Stomach (tissue), 4 donors: ENCODE measurements around the gene LAMB2.

Source experiments
- POLR2A ChIP-seq, 4 donors: fragments of 450-650 bp; IDR thresholded peaks; one replicate each; pipeline ENCODE4 v1.6.1; 2016; ENCODE audit warnings: antibody characterized with exemption in 4 of 4, control low read depth in 2 of 4, mild to moderate bottlenecking in 1 of 4, moderate library complexity in 1 of 4
- POLR2AphosphoS5 ChIP-seq, 3 donors: sonication (generic); formaldehyde crosslinking; IDR thresholded peaks; one replicate each; pipeline ENCODE4 v1.6.1; 2016; ENCODE audit warnings: antibody characterized with exemption in 3 of 3
- TF ChIP-seq, protein P1 (sequence below), 7 experiments: fragments of 450-650 bp in 4 of 7; fragments of 200-600 bp in 3 of 7; sonication (generic) in 3 of 7; IDR thresholded peaks; one replicate each; pipeline ENCODE4 v1.5.1; 2016 to 2019; ENCODE audit warnings: antibody characterized with exemption in 7 of 7, control low read depth in 2 of 7, mild to moderate bottlenecking in 1 of 7

DNA sequence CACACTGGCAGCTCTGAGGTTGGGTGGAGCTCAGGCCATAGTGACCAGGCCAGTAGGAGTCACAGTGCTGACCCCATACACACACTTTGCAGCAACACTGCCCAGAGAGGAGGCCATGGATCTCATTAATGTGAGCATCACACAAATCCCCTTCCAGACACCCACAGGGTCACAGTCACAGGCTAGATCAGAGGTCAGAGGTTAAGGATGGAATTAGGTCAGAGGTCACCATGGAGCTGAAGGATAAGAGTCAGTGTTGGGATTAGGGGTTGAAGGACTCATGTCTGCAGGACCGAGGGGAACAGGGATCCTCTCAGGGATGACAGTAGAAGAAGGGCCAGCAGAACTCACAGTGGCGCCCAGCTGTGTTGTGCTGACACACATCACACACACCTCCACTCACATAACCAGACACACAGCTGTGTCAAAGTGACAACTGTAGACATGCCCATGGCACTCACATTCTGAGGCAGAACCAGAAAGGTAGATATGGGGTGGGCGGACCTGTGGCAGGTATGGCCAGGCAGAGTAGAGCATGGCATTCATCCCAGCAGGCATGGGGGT, 20.6 kb upstream of the LAMB2 start:
- TF ChIP-seq POLR2A (IDR thresholded peaks at IDR 0.05) = no peak
- TF ChIP-seq, protein P1, sequence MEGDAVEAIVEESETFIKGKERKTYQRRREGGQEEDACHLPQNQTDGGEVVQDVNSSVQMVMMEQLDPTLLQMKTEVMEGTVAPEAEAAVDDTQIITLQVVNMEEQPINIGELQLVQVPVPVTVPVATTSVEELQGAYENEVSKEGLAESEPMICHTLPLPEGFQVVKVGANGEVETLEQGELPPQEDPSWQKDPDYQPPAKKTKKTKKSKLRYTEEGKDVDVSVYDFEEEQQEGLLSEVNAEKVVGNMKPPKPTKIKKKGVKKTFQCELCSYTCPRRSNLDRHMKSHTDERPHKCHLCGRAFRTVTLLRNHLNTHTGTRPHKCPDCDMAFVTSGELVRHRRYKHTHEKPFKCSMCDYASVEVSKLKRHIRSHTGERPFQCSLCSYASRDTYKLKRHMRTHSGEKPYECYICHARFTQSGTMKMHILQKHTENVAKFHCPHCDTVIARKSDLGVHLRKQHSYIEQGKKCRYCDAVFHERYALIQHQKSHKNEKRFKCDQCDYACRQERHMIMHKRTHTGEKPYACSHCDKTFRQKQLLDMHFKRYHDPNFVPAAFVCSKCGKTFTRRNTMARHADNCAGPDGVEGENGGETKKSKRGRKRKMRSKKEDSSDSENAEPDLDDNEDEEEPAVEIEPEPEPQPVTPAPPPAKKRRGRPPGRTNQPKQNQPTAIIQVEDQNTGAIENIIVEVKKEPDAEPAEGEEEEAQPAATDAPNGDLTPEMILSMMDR (IDR thresholded peaks at IDR 0.05) = no peak
- TF ChIP-seq POLR2AphosphoS5 (IDR thresholded peaks at IDR 0.05) = no peak
